Spleen (tissue), 7 donors: ENCODE measurements around the gene GOLGA8K.
A peak's percentile ranks its signal among the peaks of the same experiment; 100 is the strongest.
"Not testable (repeated sequence)": the region's sequence is repeated elsewhere in the genome, so short reads cannot be mapped to it uniquely, and the experiment has no call there.

Experiments used
- POLR2A ChIP-seq, 3 donors: fragments of 450-650 bp; IDR thresholded peaks; one replicate each; pipeline ENCODE4 v1.5.1; 2017; ENCODE audit warnings: antibody characterized with exemption in 3 of 3, mild to moderate bottlenecking in 1 of 3
- POLR2AphosphoS5 ChIP-seq, 3 donors: sonication (generic); formaldehyde crosslinking; IDR thresholded peaks; one replicate each; pipeline ENCODE4 v1.5.1; 2017; ENCODE audit warnings: antibody characterized with exemption in 3 of 3
- TF ChIP-seq, protein P1 (sequence below), 11 experiments: fragments of 200-600 bp in 7 of 11; fragments of 450-650 bp in 4 of 11; sonication (generic) in 4 of 11; IDR thresholded peaks in 8 of 11; conservative IDR thresholded peaks in 3 of 11; 1 replicate in 7 of 11; 2 replicates in 4 of 11; pipeline versions ENCODE4 v1.4.0 to v1.8.0; 2016 to 2021; ENCODE audit warnings: antibody characterized with exemption in 11 of 11, inconsistent platforms in 4 of 11, mild to moderate bottlenecking in 1 of 11
- donor health status: DM: no; HTN: no; CAD: no; lungs with moderate emphysema.
- donor health status: DM: no; HTN: no; CAD: no.
- donor health status: DM: no; HTN: no; CAD: no.

DNA sequence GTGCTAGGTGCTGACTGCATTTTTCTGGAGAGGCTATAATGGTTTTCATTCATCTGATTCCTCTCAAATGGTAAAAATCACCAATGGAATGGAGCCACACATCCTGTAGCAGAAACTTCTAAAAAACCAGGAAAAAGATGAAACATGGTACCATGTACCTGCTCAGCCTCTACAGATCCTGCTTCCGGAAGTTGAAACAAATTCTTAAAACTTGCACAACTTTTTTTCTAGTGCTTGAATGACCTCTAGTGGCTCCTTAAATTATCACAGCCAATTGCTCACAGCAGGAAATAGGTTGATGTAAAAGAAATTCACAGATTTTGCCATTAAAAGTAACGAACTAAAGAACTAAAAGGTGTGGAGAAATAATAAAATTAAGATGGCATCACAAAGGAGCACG, 4.8 kb upstream of the GOLGA8K start:
- TF ChIP-seq, protein P1, sequence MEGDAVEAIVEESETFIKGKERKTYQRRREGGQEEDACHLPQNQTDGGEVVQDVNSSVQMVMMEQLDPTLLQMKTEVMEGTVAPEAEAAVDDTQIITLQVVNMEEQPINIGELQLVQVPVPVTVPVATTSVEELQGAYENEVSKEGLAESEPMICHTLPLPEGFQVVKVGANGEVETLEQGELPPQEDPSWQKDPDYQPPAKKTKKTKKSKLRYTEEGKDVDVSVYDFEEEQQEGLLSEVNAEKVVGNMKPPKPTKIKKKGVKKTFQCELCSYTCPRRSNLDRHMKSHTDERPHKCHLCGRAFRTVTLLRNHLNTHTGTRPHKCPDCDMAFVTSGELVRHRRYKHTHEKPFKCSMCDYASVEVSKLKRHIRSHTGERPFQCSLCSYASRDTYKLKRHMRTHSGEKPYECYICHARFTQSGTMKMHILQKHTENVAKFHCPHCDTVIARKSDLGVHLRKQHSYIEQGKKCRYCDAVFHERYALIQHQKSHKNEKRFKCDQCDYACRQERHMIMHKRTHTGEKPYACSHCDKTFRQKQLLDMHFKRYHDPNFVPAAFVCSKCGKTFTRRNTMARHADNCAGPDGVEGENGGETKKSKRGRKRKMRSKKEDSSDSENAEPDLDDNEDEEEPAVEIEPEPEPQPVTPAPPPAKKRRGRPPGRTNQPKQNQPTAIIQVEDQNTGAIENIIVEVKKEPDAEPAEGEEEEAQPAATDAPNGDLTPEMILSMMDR (IDR thresholded peaks at IDR 0.05 in 8 of 11, conservative IDR thresholded peaks at IDR 0.05 in 3 of 11): peak in 4 of 11 experiments; percentile 24 to 50 (median 38)
- TF ChIP-seq POLR2A, POLR2AphosphoS5 (IDR thresholded peaks at IDR 0.05): not testable (repeated sequence)
